ENCODE results near the gene TRPV4. TPM values are rescaled to one million over a fixed set of nuclear protein-coding genes. Genes with fewer than 3 reads are reported as not detected.

Gene TRPV4
- total RNA-seq, 1 donor from 2014 or later: 3.5 TPM

DNA sequence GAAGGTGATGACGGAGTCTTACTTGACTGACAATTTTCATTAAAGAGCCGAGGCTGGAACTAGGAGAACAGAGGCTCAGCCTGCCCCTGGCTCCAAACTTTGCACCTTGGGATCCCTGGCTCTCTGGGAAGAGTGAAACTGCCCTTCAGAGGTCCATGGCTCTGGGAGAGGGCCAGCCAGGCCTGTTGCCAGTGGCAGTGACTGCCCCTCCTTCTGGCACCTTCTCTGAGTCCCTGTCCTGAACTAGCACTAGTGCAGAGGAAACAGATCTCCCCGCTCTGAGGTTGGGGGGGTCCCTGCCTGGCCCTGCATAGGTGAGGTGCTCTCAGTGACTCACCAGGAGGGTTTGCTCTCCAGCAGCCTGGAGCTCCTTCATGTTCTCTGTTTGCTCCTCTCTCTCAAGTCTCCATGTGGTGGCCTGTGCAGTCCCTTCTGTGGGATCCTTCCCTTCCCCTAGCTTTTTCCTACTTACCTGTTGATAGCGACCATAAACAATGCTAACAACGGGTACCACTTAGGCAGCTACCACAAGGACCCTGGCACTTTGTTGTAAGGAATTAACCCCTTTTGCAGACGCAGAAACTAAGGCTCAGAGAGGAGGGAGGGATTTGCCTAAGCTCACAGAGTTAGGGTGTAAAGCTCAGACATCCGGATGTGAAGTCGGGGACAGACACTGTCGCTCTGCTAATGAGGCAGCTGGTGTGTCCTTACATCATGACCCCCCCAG lies 97.2 kb downstream of the TRPV4 start:
- Mint-ChIP-seq H3K27ac (ENCODE audit: unreplicated experiment) (no peak overlapping the region), H3K36me3 (ENCODE audit: low read depth) (no peaks in the 10 kb centered on the region), H3K4me3 (no peak overlapping the region), H3K9me3 (no peaks in the 10 kb centered on the region), H3K27me3 (ENCODE audit: low read depth) (peaks cover 19% of the 10 kb centered on the region), H3K4me1 (peaks cover 55% of the 10 kb centered on the region)
- DNase-seq (ENCODE audit: low read depth, low spot score): no peak
- TF ChIP-seq, protein P1, sequence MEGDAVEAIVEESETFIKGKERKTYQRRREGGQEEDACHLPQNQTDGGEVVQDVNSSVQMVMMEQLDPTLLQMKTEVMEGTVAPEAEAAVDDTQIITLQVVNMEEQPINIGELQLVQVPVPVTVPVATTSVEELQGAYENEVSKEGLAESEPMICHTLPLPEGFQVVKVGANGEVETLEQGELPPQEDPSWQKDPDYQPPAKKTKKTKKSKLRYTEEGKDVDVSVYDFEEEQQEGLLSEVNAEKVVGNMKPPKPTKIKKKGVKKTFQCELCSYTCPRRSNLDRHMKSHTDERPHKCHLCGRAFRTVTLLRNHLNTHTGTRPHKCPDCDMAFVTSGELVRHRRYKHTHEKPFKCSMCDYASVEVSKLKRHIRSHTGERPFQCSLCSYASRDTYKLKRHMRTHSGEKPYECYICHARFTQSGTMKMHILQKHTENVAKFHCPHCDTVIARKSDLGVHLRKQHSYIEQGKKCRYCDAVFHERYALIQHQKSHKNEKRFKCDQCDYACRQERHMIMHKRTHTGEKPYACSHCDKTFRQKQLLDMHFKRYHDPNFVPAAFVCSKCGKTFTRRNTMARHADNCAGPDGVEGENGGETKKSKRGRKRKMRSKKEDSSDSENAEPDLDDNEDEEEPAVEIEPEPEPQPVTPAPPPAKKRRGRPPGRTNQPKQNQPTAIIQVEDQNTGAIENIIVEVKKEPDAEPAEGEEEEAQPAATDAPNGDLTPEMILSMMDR (conservative IDR thresholded peaks at IDR 0.05): no peak

DNA sequence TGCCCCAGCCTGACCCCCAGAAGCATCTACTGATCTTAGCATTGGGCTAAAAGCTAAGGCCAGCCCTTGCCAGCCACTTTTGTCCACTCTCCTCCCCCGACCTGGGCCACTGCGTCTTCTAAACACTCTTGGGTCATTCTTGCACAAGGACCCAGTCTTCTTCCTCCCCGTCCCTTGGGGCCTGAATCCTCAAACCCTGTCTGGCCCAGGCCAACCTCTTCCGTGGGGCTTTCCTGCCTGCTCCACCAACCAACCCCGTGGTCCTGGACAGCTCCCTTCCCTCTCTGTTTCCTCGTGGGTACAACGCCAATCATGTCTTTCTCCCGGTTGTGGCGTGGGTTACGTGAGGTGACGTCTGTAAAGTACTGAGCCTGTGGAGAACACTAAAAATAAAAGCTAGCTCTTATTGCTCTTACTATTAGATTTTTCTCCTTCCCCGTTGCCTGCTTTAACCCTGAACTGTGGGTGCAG lies 98.1 kb downstream of the TRPV4 start:
- no peak for DNase-seq (ENCODE audit: low read depth, low spot score)
- no peak overlapping the region for H3K27ac Mint-ChIP-seq (ENCODE audit: unreplicated experiment)
- no peaks in the 10 kb centered on the region for H3K9me3 Mint-ChIP-seq
- TF ChIP-seq, protein P1 (conservative IDR thresholded peaks at IDR 0.05): no peak
- peak overlapping the region; percentile 25 for H3K4me3 Mint-ChIP-seq
- peaks cover 19% of the 10 kb centered on the region for H3K27me3 Mint-ChIP-seq (ENCODE audit: low read depth)
- peaks cover 61% of the 10 kb centered on the region for H3K4me1 Mint-ChIP-seq
- H3K36me3 Mint-ChIP-seq (ENCODE audit: low read depth): no peaks in the 10 kb centered on the region

DNA sequence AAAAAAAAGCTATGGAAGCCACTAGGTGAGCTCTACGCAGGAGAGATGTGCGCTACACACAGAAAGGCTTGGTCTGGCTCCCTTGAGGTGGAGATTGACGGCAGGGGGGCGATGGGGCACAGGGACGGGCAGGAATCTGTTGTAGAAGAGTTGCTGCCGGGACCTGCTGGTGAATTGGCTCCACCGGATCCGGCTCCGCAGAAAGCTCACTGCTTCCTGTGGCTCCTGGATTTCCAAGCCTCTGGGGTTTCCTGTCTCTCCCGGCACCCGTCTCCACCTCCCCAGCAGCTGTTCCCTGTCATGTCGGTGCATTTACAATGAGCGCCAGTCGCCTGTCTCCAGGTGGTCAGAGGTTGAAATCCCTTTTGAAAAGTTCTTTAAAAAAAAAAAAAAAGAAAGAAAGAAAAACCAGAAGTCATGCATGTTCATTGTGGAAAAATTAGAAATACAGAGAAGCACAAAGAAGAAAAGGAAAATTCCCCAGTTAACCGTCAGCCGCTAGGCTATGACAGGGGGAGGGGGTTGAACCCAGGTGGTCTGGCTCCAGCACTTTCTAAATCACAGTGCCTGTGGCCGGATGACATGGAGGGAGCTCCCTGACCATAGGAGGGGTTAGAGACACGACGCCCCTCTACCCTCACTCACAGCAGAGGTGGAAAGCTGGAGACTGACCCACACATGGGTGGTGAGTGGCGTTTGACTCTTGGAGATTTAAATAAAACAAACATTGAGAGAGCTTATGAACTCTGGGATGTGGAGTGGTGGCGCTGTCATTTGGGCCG lies 98.8 kb downstream of the TRPV4 start:
- Mint-ChIP-seq H3K4me3 (peak overlapping the region; percentile 31), H3K4me1 (peaks cover 61% of the 10 kb centered on the region), H3K36me3 (ENCODE audit: low read depth) (no peaks in the 10 kb centered on the region), H3K27ac (ENCODE audit: unreplicated experiment) (no peak overlapping the region), H3K27me3 (ENCODE audit: low read depth) (peaks cover 19% of the 10 kb centered on the region), H3K9me3 (no peaks in the 10 kb centered on the region)
- TF ChIP-seq, protein P1 (conservative IDR thresholded peaks at IDR 0.05): no peak
- no peak for DNase-seq (ENCODE audit: low read depth, low spot score)

Small RNA genes lying within 50 kb of the gene (microRNA-seq; reads per million reads assigned to microRNA genes)
- gene MIR4497: not detected

Other genes with a start within 250 kb of the TRPV4 start
- 12.5 and 13.9 TPM in 2 replicates for gene FAM222A, start 119.6 kb downstream of the TRPV4 start, total RNA-seq
- gene GLTP, start 47.1 kb upstream of the TRPV4 start, total RNA-seq: 32.0 and 34.0 TPM in 2 replicates
- gene TCHP, start 66.9 kb upstream of the TRPV4 start, total RNA-seq: 27.6 and 31.4 TPM in 2 replicates
- 31.1 and 36.8 TPM in 2 replicates for gene GIT2, start 163.0 kb upstream of the TRPV4 start, total RNA-seq
- gene ANKRD13A, start 166.0 kb upstream of the TRPV4 start, total RNA-seq: 29.5 and 30.0 TPM in 2 replicates
- 23.8 and 24.4 TPM in 2 replicates for gene C12orf76, start 215.1 kb upstream of the TRPV4 start, total RNA-seq

Data from neural crest cell (in vitro differentiated cells).